Trophoblast cell (in vitro differentiated cells and primary cell): ENCODE measurements around the gene TMEM179.

Experiments
- DNase-seq, 2 donors: peaks; one replicate each; pipeline ENCODE4 v3.0.0-alpha.2; 2016
- H2AFZ ChIP-seq: 2 replicates; pipeline ENCODE4 v1.6.1; 2013; ENCODE audit warnings: low read length, moderate library complexity, mild to moderate bottlenecking; ENCODE audit not compliant: insufficient read depth, poor library complexity
- H2AK5ac ChIP-seq: 2 replicates; pipeline ENCODE4 v1.6.1; 2013; ENCODE audit warnings: mild to moderate bottlenecking, low read length
- H2BK120ac ChIP-seq: 2 replicates; pipeline ENCODE4 v1.6.1; 2013; ENCODE audit warnings: low read length, mild to moderate bottlenecking, moderate library complexity; ENCODE audit not compliant: insufficient read depth, poor library complexity
- H2BK12ac ChIP-seq: 2 replicates; pipeline ENCODE4 v1.6.1; 2013; ENCODE audit warnings: mild to moderate bottlenecking, low read length, moderate library complexity
- H2BK5ac ChIP-seq: 2 replicates; pipeline ENCODE4 v1.6.1; 2013; ENCODE audit warnings: low read length, low read depth, moderate library complexity, mild to moderate bottlenecking; ENCODE audit not compliant: poor library complexity
- H3K14ac ChIP-seq: 2 replicates; pipeline ENCODE4 v1.6.1; 2013; ENCODE audit warnings: mild to moderate bottlenecking, low read length
- H3K18ac ChIP-seq: 2 replicates; pipeline ENCODE4 v1.6.1; 2013; ENCODE audit warnings: mild to moderate bottlenecking, low read length
- H3K23ac ChIP-seq: 2 replicates; pipeline ENCODE4 v1.6.1; 2013; ENCODE audit warnings: low read length
- H3K27ac ChIP-seq: 2 replicates; pipeline ENCODE4 v1.5.1; 2013; ENCODE audit warnings: low read depth, mild to moderate bottlenecking, inconsistent platforms, low read length, moderate library complexity
- H3K27me3 ChIP-seq: 2 replicates; pipeline ENCODE4 v1.6.1; 2013; ENCODE audit warnings: inconsistent platforms, mild to moderate bottlenecking, low read length, moderate library complexity; ENCODE audit not compliant: insufficient read depth
- H3K36me3 ChIP-seq, 2 experiments: 1 replicate in 1 of 2; 2 replicates in 1 of 2; pipeline ENCODE4 v1.6.1; 2013; ENCODE audit warnings: low read length in 2 of 2, mild to moderate bottlenecking in 2 of 2, moderate library complexity in 1 of 2; ENCODE audit not compliant: insufficient read depth in 2 of 2, control insufficient read depth in 1 of 2
- H3K4ac ChIP-seq: 2 replicates; pipeline ENCODE4 v1.6.1; 2013; ENCODE audit warnings: low read depth, mild to moderate bottlenecking, low read length, moderate library complexity
- H3K4me1 ChIP-seq, 2 experiments: 1 replicate in 1 of 2; 2 replicates in 1 of 2; pipeline ENCODE4 v1.6.1; 2013; ENCODE audit warnings: low read length in 2 of 2, mild to moderate bottlenecking in 2 of 2, moderate library complexity in 1 of 2; ENCODE audit not compliant: insufficient read depth in 2 of 2, control insufficient read depth in 1 of 2
- H3K4me2 ChIP-seq: 2 replicates; pipeline ENCODE4 v1.6.1; 2013; ENCODE audit warnings: inconsistent platforms, mild to moderate bottlenecking, low read length, moderate library complexity
- H3K4me3 ChIP-seq: 2 replicates; pipeline ENCODE4 v1.5.1; 2013; ENCODE audit warnings: mild to moderate bottlenecking, low read depth, low read length, inconsistent platforms
- H3K79me1 ChIP-seq: one replicate; pipeline ENCODE4 v1.6.1; 2013; ENCODE audit warnings: low read length
- H3K79me2 ChIP-seq: 2 replicates; pipeline ENCODE4 v1.6.1; 2013; ENCODE audit warnings: low read length, mild to moderate bottlenecking; ENCODE audit not compliant: control insufficient read depth, insufficient read depth, poor library complexity
- H3K9ac ChIP-seq: 2 replicates; pipeline ENCODE4 v1.6.1; 2013; ENCODE audit warnings: mild to moderate bottlenecking, low read length
- H3K9me3 ChIP-seq: 2 replicates; pipeline ENCODE4 v1.6.1; 2013; ENCODE audit warnings: low read depth, mild to moderate bottlenecking, control low read depth, inconsistent platforms, low read length; ENCODE audit not compliant: insufficient read depth
- H4K12ac ChIP-seq: 2 replicates; pipeline ENCODE4 v1.6.1; 2013; ENCODE audit warnings: low read depth, mild to moderate bottlenecking, low read length, moderate library complexity
- H4K8ac ChIP-seq: 2 replicates; pipeline ENCODE4 v1.6.1; 2013; ENCODE audit warnings: low read depth, mild to moderate bottlenecking, low read length, moderate library complexity
- H4K91ac ChIP-seq: one replicate; pipeline ENCODE4 v1.6.1; 2013; ENCODE audit warnings: low read depth, mild to moderate bottlenecking, low read length, moderate library complexity
- WGBS: extraction: QIAGEN DNeasy Blood & Tissue Kit; methylation state at CpG from one replicate; pipeline ENCODE4 v1.1.7; 2013; ENCODE audit warnings: missing lambda C conversion rate; ENCODE audit not compliant: insufficient read length, insufficient coverage; ENCODE audit errors: extremely low coverage; 5-methylcytosine and 5-hydroxymethylcytosine counted together

TMEM179 gene

GRCh38 chr14:104592785-104593184, 11.8 kb downstream of the TMEM179 start:
- Histone ChIP-seq H3K4me2 (no peak overlapping the region), H3K9me3 (peaks cover 3% of the 10 kb centered on the region), H2AK5ac (no peak overlapping the region), H3K4me3 (no peak overlapping the region), H2BK12ac (no peak overlapping the region), H3K27ac (no peak overlapping the region), H3K27me3 (no peaks in the 10 kb centered on the region), H3K79me2 (no peaks in the 10 kb centered on the region), H4K8ac (no peak overlapping the region), H3K4me1 (no peaks in the 10 kb centered on the region), H3K18ac (no peak overlapping the region), H3K79me1 (no peaks in the 10 kb centered on the region), H3K4ac (no peak overlapping the region), H2AFZ (no peak overlapping the region), H4K12ac (no peak overlapping the region), H3K36me3 (no peaks in the 10 kb centered on the region), H2BK120ac (no peak overlapping the region), H3K14ac (no peak overlapping the region), H3K23ac (no peak overlapping the region), H4K91ac (no peak overlapping the region), H2BK5ac (no peak overlapping the region), H3K9ac (no peak overlapping the region)
- DNase-seq, result no peak
- no CpG with 5 or more reads among the region's 8 CpGs for WGBS

- Histone ChIP-seq H2AK5ac (no peak overlapping the region), H3K79me2 (no peaks in the 10 kb centered on the region), H3K9me3 (peaks cover 3% of the 10 kb centered on the region), H3K14ac (no peak overlapping the region), H3K27ac (no peak overlapping the region), H3K9ac (no peak overlapping the region), H3K79me1 (no peaks in the 10 kb centered on the region), H3K4me1 (peaks cover 0 to 2% of the 10 kb centered on the region in 2 experiments), H3K4ac (no peak overlapping the region), H4K8ac (no peak overlapping the region), H2BK5ac (no peak overlapping the region), H4K91ac (no peak overlapping the region), H3K18ac (no peak overlapping the region), H4K12ac (no peak overlapping the region), H3K27me3 (no peaks in the 10 kb centered on the region), H3K23ac (peak overlapping the region; percentile 41), H3K4me2 (no peak overlapping the region), H3K4me3 (peak overlapping the region; percentile 50), H3K36me3 (no peaks in the 10 kb centered on the region), H2AFZ (no peak overlapping the region), H2BK12ac (no peak overlapping the region), H2BK120ac (no peak overlapping the region)
- DNase-seq, result no peak
- WGBS, result no CpG with 5 or more reads among the region's 3 CpGs
These were observed 12.3 kb downstream of the TMEM179 start for GRCh38 chr14:104592292-104592672.

GRCh38 chr14:104591506-104592291, 12.9 kb downstream of the TMEM179 start:
- Histone ChIP-seq H4K12ac (no peak overlapping the region), H3K4me2 (no peak overlapping the region), H3K27ac (no peak overlapping the region), H3K4ac (no peak overlapping the region), H3K18ac (no peak overlapping the region), H3K4me1 (peaks cover 0 to 4% of the 10 kb centered on the region in 2 experiments), H2BK120ac (no peak overlapping the region), H4K8ac (no peak overlapping the region), H3K4me3 (peak overlapping the region; percentile 50), H3K14ac (no peak overlapping the region), H3K36me3 (no peaks in the 10 kb centered on the region), H3K79me1 (no peaks in the 10 kb centered on the region), H3K27me3 (no peaks in the 10 kb centered on the region), H3K23ac (no peak overlapping the region), H2AFZ (no peak overlapping the region), H2BK12ac (no peak overlapping the region), H2AK5ac (no peak overlapping the region), H3K9ac (no peak overlapping the region), H3K79me2 (no peaks in the 10 kb centered on the region), H2BK5ac (no peak overlapping the region), H4K91ac (no peak overlapping the region), H3K9me3 (peaks cover 4% of the 10 kb centered on the region)
- DNase-seq, result no peak
- WGBS, result no CpG with 5 or more reads among the region's 26 CpGs

- H3K27ac ChIP-seq, result no peak overlapping the region
- H3K79me2 ChIP-seq, result no peaks in the 10 kb centered on the region
- no peak overlapping the region for H3K14ac ChIP-seq
- H3K4me2 ChIP-seq, result no peak overlapping the region
- no peaks in the 10 kb centered on the region for H3K27me3 ChIP-seq
- H3K36me3 ChIP-seq, result no peaks in the 10 kb centered on the region
- H4K12ac ChIP-seq, result no peak overlapping the region
- H2AFZ ChIP-seq, result no peak overlapping the region
- H4K8ac ChIP-seq, result no peak overlapping the region
- no peak overlapping the region for H3K4ac ChIP-seq
- H3K23ac ChIP-seq, result no peak overlapping the region
- no peak overlapping the region for H3K9ac ChIP-seq
- H3K18ac ChIP-seq, result no peak overlapping the region
- H3K9me3 ChIP-seq, result peaks cover 4% of the 10 kb centered on the region
- no peak overlapping the region for H4K91ac ChIP-seq
- H2BK120ac ChIP-seq, result no peak overlapping the region
- DNase-seq, result no peak
- no peaks in the 10 kb centered on the region for H3K79me1 ChIP-seq
- H2BK12ac ChIP-seq, result no peak overlapping the region
- H3K4me1 ChIP-seq, result peaks cover 0 to 4% of the 10 kb centered on the region in 2 experiments
- WGBS, result no CpG with 5 or more reads among the region's 7 CpGs
- no peak overlapping the region for H2AK5ac ChIP-seq
- H2BK5ac ChIP-seq, result no peak overlapping the region
- H3K4me3 ChIP-seq, result no peak overlapping the region
These were observed 13.5 kb downstream of the TMEM179 start for GRCh38 chr14:104591031-104591430.
